Activated CD4-positive, alpha-beta T cell treated with anti-CD3 and anti-CD28 coated beads, Interleukin-2, amount 10 ng/mL, durations not matched to agents 7 days and 5 days (primary cell): Measurements from ENCODE around the gene RHBDL1. TPM values are rescaled to one million over a fixed set of nuclear protein-coding genes. Genes with fewer than 3 reads are reported as not detected.

ENCODE experiments used
- CTCF ChIA-PET: fragments of 350-600 bp; sonication (Branson Sonifier 250); formaldehyde crosslinking; loops from one replicate; lab custom pipeline; 2021; ENCODE audit warnings: antibody characterized with exemption; lab: Charles Lee
- POLR2A ChIA-PET: fragments of 350-600 bp; sonication (Branson Sonifier 250); formaldehyde crosslinking; loops from one replicate; lab custom pipeline; 2021; ENCODE audit warnings: antibody characterized with exemption; lab: Charles Lee
- DNase-seq: peaks from one replicate; pipeline ENCODE4 v3.0.0-alpha.2; 2020
- H3K27ac Mint-ChIP-seq: one replicate; pipeline ENCODE4 v1.8.0; 2021; ENCODE audit warnings: mild to moderate bottlenecking, moderate library complexity, mixed read lengths
- H3K27me3 Mint-ChIP-seq: one replicate; pipeline ENCODE4 v1.8.0; 2021; ENCODE audit warnings: mixed read lengths
- H3K36me3 Mint-ChIP-seq: one replicate; pipeline ENCODE4 v1.8.0; 2021; ENCODE audit warnings: low read depth, mixed read lengths
- H3K4me1 Mint-ChIP-seq: one replicate; pipeline ENCODE4 v1.8.0; 2021; ENCODE audit warnings: mixed read lengths
- H3K4me3 Mint-ChIP-seq: one replicate; pipeline ENCODE4 v1.8.0; 2021; ENCODE audit warnings: mild to moderate bottlenecking, moderate library complexity, mixed read lengths
- H3K9me3 Mint-ChIP-seq: one replicate; pipeline ENCODE4 v1.8.0; 2021; ENCODE audit warnings: mixed read lengths
- total RNA-seq, 2 experiments: library from RNA; stranded (reverse); gene quantifications; one replicate each; pipeline ENCODE4 v1.2.3, GENCODE V29; 2021

The RHBDL1 gene
- total RNA-seq, 2 experiments from 2014 or later = 1.5 to 1.7 TPM

GRCh38 chr16:727291-727977, 52.0 kb downstream of the RHBDL1 start:
- Mint-ChIP-seq H3K9me3 (no peaks in the 10 kb centered on the region), H3K27me3 (no peaks in the 10 kb centered on the region), H3K36me3 (no peaks in the 10 kb centered on the region), H3K4me1 (no peaks in the 10 kb centered on the region), H3K4me3 (peak overlapping the region; percentile 48), H3K27ac (no peak overlapping the region)
- peak; percentile 31 for DNase-seq
- CTCF ChIA-PET = interaction anchor here (0.9 to 2.6 kb wide), 5 partner anchors 8 to 58 kb away, joined by 3 to 9 read pairs (median 5); no protein-coding TSS in a partner anchor
- POLR2A ChIA-PET = no interaction called here

Other genes with a start within 250 kb of the RHBDL1 start
- 10 to 100 TPM; 59.1 to 72.1 TPM for gene CAPN15, start 148.0 kb upstream of the RHBDL1 start, total RNA-seq
- gene PRR35, start 115.3 kb upstream of the RHBDL1 start, total RNA-seq = not detected
- gene NHLRC4, start 108.7 kb upstream of the RHBDL1 start, total RNA-seq = 1 to 10 TPM; 1.9 to 2.7 TPM
- 10 to 100 TPM; 44.5 to 46.1 TPM for gene PIGQ, start 105.7 kb upstream of the RHBDL1 start, total RNA-seq
- gene RAB40C, start 85.6 kb upstream of the RHBDL1 start, total RNA-seq = 10 to 100 TPM; 13.3 to 17.6 TPM
- gene WFIKKN1, start 44.7 kb upstream of the RHBDL1 start, total RNA-seq = 1 to 10 TPM; 1.8 to 2.7 TPM
- 10 to 100 TPM; 63.7 to 78.0 TPM for gene METTL26, start 39.4 kb upstream of the RHBDL1 start, total RNA-seq
- gene MCRIP2, start 33.8 kb upstream of the RHBDL1 start, total RNA-seq = 10 to 100 TPM; 17.3 to 20.2 TPM
- 10 to 100 TPM; 54.9 to 81.6 TPM for gene WDR90, start 26.3 kb upstream of the RHBDL1 start, total RNA-seq
- 100 to 1,000 TPM; 128 to 150 TPM for gene RHOT2, start 7.5 kb upstream of the RHBDL1 start, total RNA-seq
- gene STUB1, start 4.7 kb downstream of the RHBDL1 start, total RNA-seq = 10 to 100 TPM; 68.7 to 69.7 TPM
- gene JMJD8, start 8.7 kb downstream of the RHBDL1 start, total RNA-seq = 10 to 100 TPM; 33.8 to 34.3 TPM
- gene WDR24, start 14.7 kb downstream of the RHBDL1 start, total RNA-seq = 10 to 100 TPM; 19.3 to 20.0 TPM
- gene FBXL16, start 30.1 kb downstream of the RHBDL1 start, total RNA-seq = 10 to 100 TPM; 12.7 to 14.3 TPM
- 1 to 10 TPM; 2.5 to 3.0 TPM for gene METRN, start 39.4 kb downstream of the RHBDL1 start, total RNA-seq
- gene ANTKMT, start 45.5 kb downstream of the RHBDL1 start, total RNA-seq = 1 to 10 TPM; 5.5 to 8.7 TPM
- 1 to 10 TPM; 1.6 to 2.3 TPM for gene CCDC78, start 50.8 kb downstream of the RHBDL1 start, total RNA-seq
- gene HAGHL, start 51.4 kb downstream of the RHBDL1 start, total RNA-seq = 1 to 10 TPM; 5.0 to 5.7 TPM
- gene CIAO3, start 65.3 kb downstream of the RHBDL1 start, total RNA-seq = 10 to 100 TPM; 39.5 to 39.9 TPM
- not detected for gene MSLN, start 85.1 kb downstream of the RHBDL1 start, total RNA-seq
- gene RPUSD1, start 112.7 kb downstream of the RHBDL1 start, total RNA-seq = 10 to 100 TPM; 25.4 to 26.1 TPM
- gene CHTF18, start 112.9 kb downstream of the RHBDL1 start, total RNA-seq = 100 to 1,000 TPM in 1 of 2 experiments, 10 to 100 TPM in 1; 85.9 to 111 TPM
- gene GNG13, start 125.1 kb downstream of the RHBDL1 start, total RNA-seq = not detected